ENCODE results near the gene RPL37A.

Gene RPL37A

GRCh38 chr2:216539791-216540241, 41.2 kb downstream of the RPL37A start:
- Histone ChIP-seq H3K9ac (ENCODE audit: low read length) (no peak overlapping the region), H3K4me2 (ENCODE audit: low read depth, low read length, poor library complexity, severe bottlenecking) (no peak overlapping the region), H3K27ac (ENCODE audit: low read depth, low read length) (no peak overlapping the region), H3K9me3 (ENCODE audit: insufficient read depth, low read length) (no peaks in the 10 kb centered on the region), H3K79me2 (ENCODE audit: insufficient read depth, low read length) (no peaks in the 10 kb centered on the region), H3F3A (ENCODE audit: insufficient read depth) (no peaks in the 10 kb centered on the region), H3K4me3 (ENCODE audit: insufficient read depth, low read length, poor library complexity, severe bottlenecking) (no peak overlapping the region), H4K20me1 (ENCODE audit: low read depth, low read length) (no peaks in the 10 kb centered on the region), H3K9me2 (replicated peaks; ENCODE audit: insufficient read depth, low read length) (no peaks in the 10 kb centered on the region), H2AFZ (ENCODE audit: low read depth, low read length, severe bottlenecking) (no peak overlapping the region), H3K36me3 (ENCODE audit: low read length) (no peaks in the 10 kb centered on the region), H3K27me3 (ENCODE audit: low read length) (no peaks in the 10 kb centered on the region)
- TF ChIP-seq EZH2phosphoT487 (conservative IDR thresholded peaks at IDR 0.05; ENCODE audit: low read length) (no peak), CTCF (IDR thresholded peaks at IDR 0.05; ENCODE audit: insufficient read depth, low read length, poor library complexity, severe bottlenecking) (no peak)

- Histone ChIP-seq H3K36me3 (ENCODE audit: low read length) (no peaks in the 10 kb centered on the region), H3K9me2 (replicated peaks; ENCODE audit: insufficient read depth, low read length) (no peaks in the 10 kb centered on the region), H3K27ac (ENCODE audit: low read depth, low read length) (no peak overlapping the region), H3K27me3 (ENCODE audit: low read length) (no peaks in the 10 kb centered on the region), H4K20me1 (ENCODE audit: low read depth, low read length) (no peaks in the 10 kb centered on the region), H3K9me3 (ENCODE audit: insufficient read depth, low read length) (no peaks in the 10 kb centered on the region), H3K4me3 (ENCODE audit: insufficient read depth, low read length, poor library complexity, severe bottlenecking) (no peak overlapping the region), H3K9ac (ENCODE audit: low read length) (no peak overlapping the region), H3K4me2 (ENCODE audit: low read depth, low read length, poor library complexity, severe bottlenecking) (no peak overlapping the region), H2AFZ (ENCODE audit: low read depth, low read length, severe bottlenecking) (no peak overlapping the region), H3K79me2 (ENCODE audit: insufficient read depth, low read length) (no peaks in the 10 kb centered on the region), H3F3A (ENCODE audit: insufficient read depth) (no peaks in the 10 kb centered on the region)
- TF ChIP-seq EZH2phosphoT487 (conservative IDR thresholded peaks at IDR 0.05; ENCODE audit: low read length) = no peak
Measured at GRCh38 chr2:216540920-216541319, 42.3 kb downstream of the RPL37A start.

- TF ChIP-seq CTCF (IDR thresholded peaks at IDR 0.05; ENCODE audit: insufficient read depth, low read length, poor library complexity, severe bottlenecking) = no peak
- no peak for TF ChIP-seq EZH2phosphoT487 (conservative IDR thresholded peaks at IDR 0.05; ENCODE audit: low read length)
- no peak overlapping the region for H3K4me3 ChIP-seq (ENCODE audit: insufficient read depth, low read length, poor library complexity, severe bottlenecking)
- H3F3A ChIP-seq (ENCODE audit: insufficient read depth) = no peaks in the 10 kb centered on the region
- H3K79me2 ChIP-seq (ENCODE audit: insufficient read depth, low read length) = no peaks in the 10 kb centered on the region
- H3K9ac ChIP-seq (ENCODE audit: low read length) = no peak overlapping the region
- H2AFZ ChIP-seq (ENCODE audit: low read depth, low read length, severe bottlenecking) = no peak overlapping the region
- H3K4me2 ChIP-seq (ENCODE audit: low read depth, low read length, poor library complexity, severe bottlenecking) = no peak overlapping the region
- no peaks in the 10 kb centered on the region for H3K9me2 ChIP-seq (replicated peaks; ENCODE audit: insufficient read depth, low read length)
- no peaks in the 10 kb centered on the region for H3K9me3 ChIP-seq (ENCODE audit: insufficient read depth, low read length)
- no peaks in the 10 kb centered on the region for H4K20me1 ChIP-seq (ENCODE audit: low read depth, low read length)
- H3K27ac ChIP-seq (ENCODE audit: low read depth, low read length) = no peak overlapping the region
- no peaks in the 10 kb centered on the region for H3K27me3 ChIP-seq (ENCODE audit: low read length)
- no peaks in the 10 kb centered on the region for H3K36me3 ChIP-seq (ENCODE audit: low read length)
Measured at GRCh38 chr2:216541505-216541904, 42.9 kb downstream of the RPL37A start.

- Histone ChIP-seq H3K36me3 (ENCODE audit: low read length) (no peaks in the 10 kb centered on the region), H3K27me3 (ENCODE audit: low read length) (no peaks in the 10 kb centered on the region)
Measured at GRCh38 chr2:216545359-216545758, 46.7 kb downstream of the RPL37A start.

More at GRCh38 chr2:216545359-216545758, 46.7 kb downstream of the RPL37A start:
- no peak overlapping the region for H3K4me2 ChIP-seq (ENCODE audit: low read depth, low read length, poor library complexity, severe bottlenecking)
- no peak overlapping the region for H3K4me3 ChIP-seq (ENCODE audit: insufficient read depth, low read length, poor library complexity, severe bottlenecking)
- no peaks in the 10 kb centered on the region for H3F3A ChIP-seq (ENCODE audit: insufficient read depth)
- H3K79me2 ChIP-seq (ENCODE audit: insufficient read depth, low read length) = no peaks in the 10 kb centered on the region
- H2AFZ ChIP-seq (ENCODE audit: low read depth, low read length, severe bottlenecking) = no peak overlapping the region
- H3K9me3 ChIP-seq (ENCODE audit: insufficient read depth, low read length) = no peaks in the 10 kb centered on the region
- no peaks in the 10 kb centered on the region for H4K20me1 ChIP-seq (ENCODE audit: low read depth, low read length)
- H3K27ac ChIP-seq (ENCODE audit: low read depth, low read length) = no peak overlapping the region
- TF ChIP-seq CTCF (IDR thresholded peaks at IDR 0.05; ENCODE audit: insufficient read depth, low read length, poor library complexity, severe bottlenecking) (no peak), EZH2phosphoT487 (conservative IDR thresholded peaks at IDR 0.05; ENCODE audit: low read length) (no peak)
- H3K9ac ChIP-seq (ENCODE audit: low read length) = no peak overlapping the region
- H3K9me2 ChIP-seq (replicated peaks; ENCODE audit: insufficient read depth, low read length) = no peaks in the 10 kb centered on the region
